HG02571 (cell line): ENCODE data around the gene ENAH.
A peak's percentile ranks its signal among the peaks of the same experiment; 100 is the strongest.
"Not testable (repeated sequence)": the region's sequence is repeated elsewhere in the genome, so short reads cannot be mapped to it uniquely, and the experiment has no call there.

Experiments
- ATAC-seq: cut with Tn5 transposase; IDR thresholded peaks from one replicate; pipeline ENCODE4 v1.9.1; 2021; ENCODE audit warnings: mild to moderate bottlenecking, moderate library complexity; ENCODE audit not compliant: unreplicated experiment

Gene ENAH

DNA sequence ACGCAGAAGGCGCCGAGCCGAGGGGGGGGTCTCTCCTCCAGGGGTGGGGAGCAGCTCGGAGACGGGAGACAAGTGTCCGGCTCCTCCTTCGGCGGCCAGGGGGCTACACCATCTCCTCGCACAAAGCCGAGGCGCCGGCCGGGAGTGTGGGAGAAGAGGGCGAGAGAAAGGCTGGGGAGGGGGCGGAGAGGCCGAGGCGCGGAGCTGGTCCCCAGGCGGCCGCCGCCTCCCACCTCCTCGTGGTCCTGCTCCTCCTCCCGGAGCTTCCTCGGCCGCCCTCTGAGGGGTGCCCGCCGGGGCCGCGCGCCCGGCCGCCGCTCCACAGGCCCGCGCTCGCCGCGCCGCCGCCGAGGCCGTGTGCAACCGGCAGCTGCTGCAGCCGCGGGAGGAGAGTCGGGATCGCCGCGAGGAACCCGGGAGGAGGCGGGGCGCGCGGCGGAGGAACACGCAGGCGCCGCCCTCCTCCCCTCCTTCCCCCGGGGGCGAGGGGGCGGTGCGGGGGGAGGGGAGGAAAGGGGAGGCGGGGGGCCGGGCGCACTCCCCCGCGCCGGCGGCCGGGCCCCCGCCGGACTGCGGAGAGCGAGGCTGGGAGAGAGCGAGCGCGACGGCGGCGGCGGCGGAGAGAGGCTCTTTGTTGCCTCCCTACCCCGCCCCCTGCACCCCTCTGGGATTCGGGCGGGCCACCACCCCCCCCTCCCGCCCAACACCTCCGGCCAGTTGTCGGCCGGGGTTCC lies at the start of gene ENAH:
ENAH (minus strand) TSS at position 395 of the 734 bp plus-strand sequence. CDS start 433 bp downstream, outside the sequence.
- ATAC-seq, result peak; percentile 56

- no peak for ATAC-seq
Measured at GRCh38 chr1:225700889-225701465, 48.1 kb upstream of the ENAH start.

GRCh38 chr1:225700164-225700821 lies 47.4 kb upstream of the ENAH start:
- ATAC-seq, result no peak

GRCh38 chr1:225699336-225699735 lies 46.4 kb upstream of the ENAH start:
- ATAC-seq, result no peak

GRCh38 chr1:225698194-225698593 lies 45.3 kb upstream of the ENAH start:
- ATAC-seq, result not testable (repeated sequence)

DNA sequence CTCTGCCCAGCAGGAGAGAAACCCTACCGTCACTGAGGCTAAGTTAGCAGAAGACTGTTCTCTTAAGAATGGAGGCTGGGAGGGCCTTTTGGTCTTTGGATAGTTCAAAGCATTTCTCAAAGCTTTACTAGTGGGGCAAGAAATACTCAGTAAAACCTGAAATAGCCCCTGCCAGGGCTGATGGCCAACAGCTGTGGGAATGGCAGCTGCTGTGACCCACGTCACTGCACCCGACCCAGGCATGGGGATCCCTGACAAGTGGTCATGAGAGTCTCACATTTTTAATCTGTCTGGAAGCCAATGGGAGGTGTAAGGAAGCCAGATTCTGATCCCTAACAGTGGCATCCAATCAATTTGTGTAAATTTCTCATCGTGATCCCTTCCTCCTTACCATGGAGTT lies 44.5 kb upstream of the ENAH start:
- ATAC-seq, result no peak

DNA sequence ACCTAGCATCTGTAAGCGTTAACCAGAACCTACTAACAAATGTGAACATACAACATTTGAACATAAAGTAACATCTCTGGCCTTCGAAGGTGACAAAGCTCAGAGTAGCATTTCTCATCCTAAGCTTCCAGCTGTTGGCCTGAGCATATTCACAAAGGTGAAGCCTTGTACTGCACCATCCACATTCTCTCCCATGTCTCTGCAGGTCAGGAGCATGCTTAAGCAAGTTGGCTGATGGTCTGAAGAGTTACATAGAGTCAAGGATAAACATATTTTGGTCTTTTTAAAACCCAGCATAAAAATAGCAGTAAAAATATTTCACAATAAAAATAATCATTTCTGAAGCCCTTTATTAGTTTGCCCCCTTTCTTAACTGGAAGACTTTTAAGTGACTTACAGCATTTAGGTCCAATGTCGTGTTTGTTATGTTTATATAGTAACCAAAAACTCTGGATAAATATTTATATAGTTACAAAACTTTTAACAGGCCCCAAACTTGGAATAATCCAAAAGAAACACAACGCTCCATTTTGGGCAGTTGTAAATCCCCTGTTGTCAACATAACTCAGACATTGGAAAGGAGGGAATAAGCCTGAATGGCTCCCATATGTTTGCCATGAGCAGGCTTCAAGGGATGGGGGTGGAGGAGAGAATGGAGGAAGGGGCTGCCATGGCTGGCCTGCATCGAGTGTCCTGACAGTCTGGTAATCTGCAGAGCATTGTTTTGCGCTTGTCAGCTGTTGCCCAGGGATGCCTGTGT lies 42.8 kb upstream of the ENAH start:
- no peak for ATAC-seq

DNA sequence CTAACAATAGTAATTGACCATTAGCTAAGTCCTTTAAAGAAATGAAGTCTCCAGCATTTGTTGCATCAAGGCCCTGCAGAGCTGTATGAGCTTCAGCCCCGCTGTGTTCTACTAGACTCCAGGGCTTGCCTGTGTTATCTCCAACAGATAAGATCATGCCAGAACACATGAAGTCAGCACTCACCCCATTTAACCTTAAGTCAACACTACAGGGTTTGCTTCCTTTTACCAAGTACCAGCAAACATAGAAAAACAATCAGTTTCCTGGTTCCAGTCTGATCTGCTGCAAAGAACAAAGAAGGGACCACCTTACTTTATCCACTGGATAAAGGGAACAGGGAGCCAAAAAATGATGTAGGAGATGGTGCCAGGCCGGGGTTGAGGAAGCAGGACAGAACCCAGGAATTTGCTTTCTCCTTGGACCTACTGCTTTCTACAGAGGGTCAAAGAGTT lies 41.3 kb upstream of the ENAH start:
- ATAC-seq, result no peak

DNA sequence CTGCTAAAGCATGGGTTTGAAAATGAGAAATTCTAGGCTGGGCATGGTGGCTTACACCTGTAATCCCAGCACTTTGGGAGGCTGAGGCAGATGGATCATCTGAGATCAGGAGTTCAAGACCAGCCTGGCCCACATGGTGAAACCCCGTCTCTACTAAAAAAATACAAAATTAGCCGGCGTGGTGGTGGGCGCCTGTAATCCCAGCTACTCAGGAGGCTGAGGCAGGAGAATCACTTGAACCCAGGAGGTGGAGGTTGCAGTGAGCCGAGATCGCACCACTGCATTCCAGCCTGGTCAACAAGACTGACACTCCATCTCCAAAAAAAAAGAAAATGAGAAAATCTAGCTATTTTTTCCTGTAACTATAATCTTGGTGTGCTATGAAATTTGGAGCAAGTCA lies 40.8 kb upstream of the ENAH start:
- not testable (repeated sequence) for ATAC-seq

GRCh38 chr1:225693085-225693696 lies 40.3 kb upstream of the ENAH start:
- no peak for ATAC-seq

DNA sequence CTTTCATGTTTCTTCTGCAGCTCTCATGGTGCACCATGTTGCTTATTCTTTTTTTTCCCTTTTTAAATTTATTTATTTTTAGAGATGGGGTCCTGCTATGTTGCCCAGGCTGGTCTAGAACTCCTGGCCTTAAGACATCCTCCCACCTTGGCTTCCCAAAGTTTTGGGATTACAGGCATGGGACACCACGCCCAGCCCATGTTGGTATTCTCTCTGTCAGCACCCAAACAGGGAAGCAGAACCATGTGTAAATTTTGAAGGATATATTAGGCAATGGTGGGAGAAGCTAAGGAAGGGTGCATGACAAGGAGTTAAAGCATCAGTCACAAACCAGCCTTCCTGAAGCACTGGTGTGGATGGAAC lies 39.6 kb upstream of the ENAH start:
- ATAC-seq, result no peak

DNA sequence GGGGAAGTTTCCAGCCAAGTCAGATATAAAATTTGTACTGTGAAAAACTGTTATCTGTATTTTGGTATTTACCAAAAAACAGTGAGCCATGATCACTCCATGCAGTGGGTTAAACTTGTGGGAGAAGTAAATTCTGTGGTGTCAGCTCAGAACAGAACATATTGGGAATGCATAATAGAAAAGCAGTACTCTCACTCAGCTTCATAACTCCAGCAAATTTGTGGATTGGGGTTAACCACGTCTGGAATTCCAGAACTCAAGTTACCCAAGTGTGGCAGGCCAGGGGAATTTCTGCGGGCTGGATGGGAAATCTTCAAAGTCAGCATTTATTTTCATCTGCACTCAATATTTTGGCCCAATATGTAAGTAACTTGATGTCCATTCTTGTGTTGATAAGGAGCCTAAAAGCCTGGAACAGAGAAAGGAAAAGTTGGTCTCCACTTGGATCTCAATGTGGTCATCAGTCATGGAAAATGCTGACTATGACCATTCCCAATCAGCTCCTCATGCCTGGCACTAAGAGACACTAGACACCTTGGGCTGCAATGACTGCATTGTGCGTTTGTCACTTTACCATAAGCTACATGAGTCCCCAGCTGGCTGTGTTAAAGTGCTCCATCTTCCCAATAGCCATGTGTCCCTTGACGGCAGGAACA lies 39.1 kb upstream of the ENAH start:
- ATAC-seq, result no peak

- ATAC-seq, result no peak
Measured at GRCh38 chr1:225691377-225691776, 38.5 kb upstream of the ENAH start.

- no peak for ATAC-seq
Measured at GRCh38 chr1:225689882-225690459, 37.0 kb upstream of the ENAH start.

- no peak for ATAC-seq
Measured at GRCh38 chr1:225688345-225688744, 35.4 kb upstream of the ENAH start.

DNA sequence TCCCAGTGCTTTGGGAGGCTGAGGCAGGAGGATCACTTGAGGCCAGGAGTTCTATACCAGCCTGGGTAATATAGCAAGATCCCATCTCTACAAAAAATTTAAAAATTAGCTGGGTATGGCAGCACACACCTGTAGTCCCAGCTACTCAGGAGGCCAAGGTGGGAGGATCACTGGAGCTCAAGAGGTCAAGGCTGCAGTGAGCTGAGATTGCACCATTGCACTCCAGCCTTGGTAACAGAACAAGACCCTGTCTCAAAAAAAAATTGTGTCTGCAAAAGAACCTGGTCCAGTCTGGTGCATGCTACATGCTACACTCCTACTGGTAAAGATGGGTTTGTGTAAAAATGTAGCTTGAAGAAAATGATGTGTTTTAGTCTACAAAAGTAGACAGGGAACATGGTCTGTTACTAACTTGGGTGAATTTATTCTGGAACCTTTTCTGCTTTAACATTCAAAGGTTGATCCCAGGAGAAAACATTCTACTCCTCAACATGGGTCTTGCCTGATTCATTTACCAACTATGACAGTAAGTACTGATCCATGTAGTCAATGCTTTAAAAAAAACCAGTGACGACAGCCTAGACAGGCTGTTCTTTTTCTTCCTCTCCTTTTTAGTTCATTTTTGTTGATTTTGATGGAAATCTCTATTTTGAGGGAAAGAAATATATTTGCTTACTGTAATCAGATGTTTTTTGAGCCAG lies 32.7 kb upstream of the ENAH start:
- ATAC-seq, result no peak

DNA sequence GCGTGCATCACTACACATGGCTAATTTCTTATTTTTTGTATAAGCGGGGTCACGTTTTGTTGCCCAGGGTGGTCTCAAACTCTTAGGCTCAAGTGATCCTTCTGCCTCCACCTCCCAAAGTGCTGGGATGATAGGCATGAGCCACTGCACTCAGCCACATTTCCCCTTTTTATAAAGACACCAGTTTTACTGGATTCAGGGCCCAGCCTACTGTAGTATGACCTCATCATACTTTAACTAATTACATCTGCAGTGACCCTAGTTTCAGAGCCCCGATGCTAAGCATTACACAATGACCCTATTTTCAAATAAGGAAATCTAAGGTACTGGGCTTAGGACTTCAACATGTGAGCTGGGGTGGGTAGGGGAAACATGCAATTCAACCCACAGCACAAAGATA lies 31.8 kb upstream of the ENAH start:
- no peak for ATAC-seq

GRCh38 chr1:225681231-225681630 lies 28.3 kb upstream of the ENAH start:
- no peak for ATAC-seq

DNA sequence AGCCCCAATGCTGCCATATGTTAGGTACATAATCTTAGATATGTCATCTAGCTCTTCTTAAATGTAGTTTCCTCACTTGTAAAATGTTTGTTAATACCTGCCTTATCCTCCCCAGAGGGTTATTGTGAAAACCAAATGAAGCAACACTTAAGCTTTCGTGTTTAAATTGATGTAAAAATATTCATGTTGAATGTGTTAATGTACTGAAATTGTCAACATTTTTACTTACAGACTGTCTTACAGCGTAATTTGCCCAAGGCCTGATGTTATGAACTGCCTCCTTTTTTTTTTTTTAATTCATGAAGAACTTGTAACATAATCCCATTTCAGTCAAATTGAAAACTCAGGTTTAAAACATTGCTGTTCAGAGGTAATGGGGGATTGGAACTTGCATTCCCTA lies 25.6 kb upstream of the ENAH start:
- ATAC-seq, result no peak
